Measurements from ENCODE around the gene SSTR3. TPM values are rescaled to one million over a fixed set of nuclear protein-coding genes. Genes with fewer than 3 reads are reported as not detected.

SSTR3 gene
- total RNA-seq, 2 donors from 2014 or later: not detected

- no peak for DNase-seq (ENCODE audit: low spot score)
- intact Hi-C loops (cut with DNase I): no loop called here
Measured at GRCh38 chr22:37215890-37216289, 3.6 kb upstream of the SSTR3 start.

GRCh38 chr22:37214731-37215030 lies 2.4 kb upstream of the SSTR3 start:
- DNase-seq (ENCODE audit: low spot score): peak; percentile 77
- intact Hi-C loops (cut with DNase I): no loop called here

GRCh38 chr22:37213941-37214730 lies 1.9 kb upstream of the SSTR3 start:
- intact Hi-C loops (cut with DNase I): no loop called here
- peak; percentile 69 for DNase-seq (ENCODE audit: low spot score)

- DNase-seq (ENCODE audit: low spot score): peak; percentile 64
- intact Hi-C loops (cut with DNase I): no loop called here
Measured at GRCh38 chr22:37213218-37213855, 1.1 kb upstream of the SSTR3 start.

- DNase-seq (ENCODE audit: low spot score): no peak
- intact Hi-C loops (cut with DNase I): no loop called here
Measured at GRCh38 chr22:37211866-37212173, 457 bp downstream of the SSTR3 start.

GRCh38 chr22:37211075-37211865 lies 1.0 kb downstream of the SSTR3 start:
- DNase-seq (ENCODE audit: low spot score): peak; percentile 65
- intact Hi-C loops (cut with DNase I): no loop called here

- intact Hi-C loops (cut with DNase I): no loop called here
- DNase-seq (ENCODE audit: low spot score): peak; percentile 69
Measured at GRCh38 chr22:37210041-37210803, 2.1 kb downstream of the SSTR3 start.

- DNase-seq (ENCODE audit: low spot score): peak; percentile 32
- intact Hi-C loops (cut with DNase I): loop anchor here in 1 of 2 donors (10.0 kb wide), 1 partner anchor 144 kb away; no protein-coding TSS in a partner anchor
Measured at GRCh38 chr22:37209140-37209845, 3.0 kb downstream of the SSTR3 start.

GRCh38 chr22:37208401-37209139 lies 3.7 kb downstream of the SSTR3 start:
- intact Hi-C loops (cut with DNase I): loop anchor here in 1 of 2 donors (10.0 kb wide), 1 partner anchor 144 kb away; no protein-coding TSS in a partner anchor
- DNase-seq (ENCODE audit: low spot score): peak; percentile 57

GRCh38 chr22:37207981-37208380 lies 4.3 kb downstream of the SSTR3 start:
- intact Hi-C loops (cut with DNase I): loop anchor here in 1 of 2 donors (10.0 kb wide), 1 partner anchor 143 kb away; no protein-coding TSS in a partner anchor
- DNase-seq (ENCODE audit: low spot score): peak; percentile 9

GRCh38 chr22:37206841-37207821 lies 5.1 kb downstream of the SSTR3 start:
- intact Hi-C loops (cut with DNase I): loop anchor here in 1 of 2 donors (10.0 kb wide), 1 partner anchor 142 kb away; no protein-coding TSS in a partner anchor
- DNase-seq (ENCODE audit: low spot score): peak; percentile 69

GRCh38 chr22:37206118-37206840 lies 6.0 kb downstream of the SSTR3 start:
- peak; percentile 63 for DNase-seq (ENCODE audit: low spot score)
- intact Hi-C loops (cut with DNase I): loop anchor here in 1 of 2 donors (10.0 kb wide), 1 partner anchor 141 kb away; no protein-coding TSS in a partner anchor

GRCh38 chr22:37205046-37205445 lies 7.2 kb downstream of the SSTR3 start:
- peak; percentile 62 for DNase-seq (ENCODE audit: low spot score)
- intact Hi-C loops (cut with DNase I): loop anchor here in 1 of 2 donors (10.0 kb wide), 1 partner anchor 140 kb away; no protein-coding TSS in a partner anchor

- peak; percentile 65 for DNase-seq (ENCODE audit: low spot score)
- intact Hi-C loops (cut with DNase I): loop anchor here in 1 of 2 donors (10.0 kb wide), 1 partner anchor 139 kb away; no protein-coding TSS in a partner anchor
Measured at GRCh38 chr22:37204045-37204655, 8.1 kb downstream of the SSTR3 start.

GRCh38 chr22:37203354-37204044 lies 8.8 kb downstream of the SSTR3 start:
- peak; percentile 65 for DNase-seq (ENCODE audit: low spot score)
- intact Hi-C loops (cut with DNase I): loop anchor here in 1 of 2 donors (10.0 kb wide), 1 partner anchor 139 kb away; no protein-coding TSS in a partner anchor

Measured in posterior vena cava (tissue), 2 donors.